HCT116 (cell line): Measurements from ENCODE around the gene PIKFYVE. TPM values are rescaled to one million over a fixed set of nuclear protein-coding genes. Genes with fewer than 3 reads are reported as not detected.

Source experiments
- ATAC-seq: fragments of 200-7000 bp; cut with Tn5 transposase; 2 replicates; pipeline ENCODE4 v1.9.1; 2020; ENCODE audit warnings: mild to moderate bottlenecking, moderate library complexity
- BruUV-seq: library from RNA; stranded (reverse); fragments of 400-500 nt; replicated peaks from 2 replicates; lab custom pipeline; 2021; lab: Mats Ljungman, UMichigan
- CTCF ChIA-PET: fragments of 300-600 bp; sonication (Branson Sonifier 250); formaldehyde crosslinking; loops from one replicate; lab custom pipeline; 2021; ENCODE audit warnings: antibody characterized with exemption; lab: Charles Lee
- POLR2A ChIA-PET: fragments of 300-600, 350-600 bp; sonication (Branson Sonifier 250); formaldehyde crosslinking; loops from one replicate; lab custom pipeline; 2021; ENCODE audit warnings: antibody characterized with exemption; lab: Charles Lee
- RAD21 ChIA-PET, 2 experiments: fragments of 300-600 bp; sonication (Branson Sonifier 250); formaldehyde crosslinking; loops; one replicate each; lab custom pipeline; 2023; ENCODE audit warnings: low total read pairs in 2 of 2; ENCODE audit not compliant: uncharacterized antibody in 2 of 2, unreplicated experiment in 2 of 2, low non-redundant PET in 1 of 2; lab: Charles Lee
- DNase-seq: peaks from one replicate; pipeline ENCODE4 v3.0.0-alpha.2; 2010; ENCODE audit warnings: low read depth, low spot score
- H2AFZ ChIP-seq: fragments of 200-600 bp; shearing (Covaris generic), sonication (generic); 2 replicates; pipeline ENCODE4 v1.6.1; 2017; ENCODE audit warnings: low read depth, mixed run types, mixed read lengths, antibody characterized with exemption, low read length; ENCODE audit not compliant: poor library complexity, severe bottlenecking
- H3K27ac ChIP-seq: 2 replicates; pipeline ENCODE4 v1.5.1; 2012; ENCODE audit warnings: low read depth, low read length
- H3K27me3 ChIP-seq: fragments of 200-600 bp; sonication (generic); 2 replicates; pipeline ENCODE4 v1.6.1; 2016; ENCODE audit warnings: mixed run types, low read length, mixed read lengths; ENCODE audit not compliant: insufficient read depth
- H3K36me3 ChIP-seq, 2 experiments: fragments of 200-500 bp in 1 of 2; fragments of 200-600 bp in 1 of 2; sonication (Bioruptor generic) in 1 of 2; sonication (generic) in 1 of 2; 2 replicates each; pipeline versions ENCODE4 v1.5.1 to v1.6.1; 2014 to 2016; ENCODE audit warnings: low read length in 2 of 2, inconsistent platforms in 1 of 2, mixed read lengths in 1 of 2, mixed run types in 1 of 2; ENCODE audit not compliant: insufficient read depth in 2 of 2, control insufficient read depth in 1 of 2
- H3K4me1 ChIP-seq, 2 experiments: fragments of 200-600 bp in 1 of 2; sonication (generic) in 1 of 2; 2 replicates each; pipeline versions ENCODE4 v1.5.1 to v1.6.1; 2012 to 2017; ENCODE audit warnings: low read length in 2 of 2, inconsistent platforms in 1 of 2, mild to moderate bottlenecking in 1 of 2, mixed read lengths in 1 of 2, mixed run types in 1 of 2, moderate library complexity in 1 of 2; ENCODE audit not compliant: insufficient read depth in 2 of 2, control insufficient read depth in 1 of 2
- H3K4me2 ChIP-seq: fragments of 200-600 bp; sonication (generic); 2 replicates; pipeline ENCODE4 v1.6.1; 2017; ENCODE audit warnings: mixed run types, low read length, mixed read lengths
- H3K4me3 ChIP-seq, 2 experiments: fragments of 200-600 bp in 1 of 2; sonication (generic) in 1 of 2; replicated peaks in 1 of 2; 2 replicates each; pipeline ENCODE4 v1.5.1; 2011 to 2016; ENCODE audit warnings: low read length in 2 of 2, control low read depth in 1 of 2, low read depth in 1 of 2, mild to moderate bottlenecking in 1 of 2, mixed read lengths in 1 of 2, mixed run types in 1 of 2
- H3K79me2 ChIP-seq: fragments of 200-600 bp; sonication (generic); 2 replicates; pipeline ENCODE4 v1.6.1; 2017; ENCODE audit warnings: mild to moderate bottlenecking, mixed run types, low read length, moderate library complexity, mixed read lengths; ENCODE audit not compliant: insufficient read depth
- H3K9ac ChIP-seq: fragments of 200-600 bp; sonication (generic); 2 replicates; pipeline ENCODE4 v1.6.1; 2016; ENCODE audit warnings: low read length, mixed read lengths
- H3K9me2 ChIP-seq: fragments of 200-600 bp; sonication (generic), shearing (Covaris generic); 2 replicates; pipeline ENCODE4 v1.6.1; 2017; ENCODE audit warnings: mixed run types, mild to moderate bottlenecking, moderate library complexity; ENCODE audit not compliant: insufficient read depth
- H3K9me3 ChIP-seq, 2 experiments: fragments of 200-500 bp in 1 of 2; fragments of 200-600 bp in 1 of 2; sonication (Bioruptor generic) in 1 of 2; sonication (generic) in 1 of 2; 2 replicates each; pipeline ENCODE4 v1.6.1; 2014 to 2017; ENCODE audit warnings: low read length in 2 of 2, mixed read lengths in 2 of 2, inconsistent platforms in 1 of 2, low read depth in 1 of 2, mild to moderate bottlenecking in 1 of 2, mixed run types in 1 of 2, moderate library complexity in 1 of 2; ENCODE audit not compliant: control insufficient read depth in 1 of 2, insufficient read depth in 1 of 2
- H4K20me1 ChIP-seq: fragments of 200-600 bp; sonication (generic), shearing (Covaris generic); 2 replicates; pipeline ENCODE4 v1.6.1; 2017; ENCODE audit warnings: mixed run types, mild to moderate bottlenecking, moderate library complexity; ENCODE audit not compliant: insufficient read depth
- CBX3 ChIP-seq: IDR thresholded peaks from 2 replicates; pipeline ENCODE4 v1.6.1; 2012; ENCODE audit warnings: low read depth
- CEBPB ChIP-seq: IDR thresholded peaks from 2 replicates; pipeline ENCODE4 v1.6.1; 2012; ENCODE audit warnings: low read depth
- EGR1 ChIP-seq: IDR thresholded peaks from 2 replicates; pipeline ENCODE4 v1.6.1; 2012; ENCODE audit warnings: low read depth
- ELF1 ChIP-seq: IDR thresholded peaks from 2 replicates; pipeline ENCODE4 v1.6.1; 2012; ENCODE audit warnings: low read depth, borderline replicate concordance
- EZH2 ChIP-seq: fragments of 200-600 bp; sonication (generic); IDR thresholded peaks from 2 replicates; pipeline ENCODE4 v1.6.1; 2017; ENCODE audit warnings: antibody characterized with exemption, mixed run types
- EZH2phosphoT487 ChIP-seq: fragments of 200-600 bp; IDR thresholded peaks from 2 replicates; pipeline ENCODE4 v1.6.1; 2018; ENCODE audit warnings: antibody characterized with exemption, borderline replicate concordance
- JUND ChIP-seq: IDR thresholded peaks from 2 replicates; pipeline ENCODE4 v1.6.1; 2012
- MAX ChIP-seq: IDR thresholded peaks from 2 replicates; pipeline ENCODE4 v1.6.1; 2012
- POLR2A ChIP-seq: IDR thresholded peaks from 2 replicates; pipeline ENCODE4 v1.7.0; 2011; ENCODE audit warnings: borderline replicate concordance; ENCODE audit not compliant: insufficient read depth, insufficient read length; ENCODE audit errors: extremely low read depth
- POLR2AphosphoS5 ChIP-seq: IDR thresholded peaks from 2 replicates; pipeline ENCODE4 v1.6.1; 2011; ENCODE audit warnings: mild to moderate bottlenecking, low read depth, low read length, moderate library complexity
- RAD21 ChIP-seq: IDR thresholded peaks from 2 replicates; pipeline ENCODE4 v1.6.1; 2012; ENCODE audit warnings: low read depth, mild to moderate bottlenecking
- SIN3A ChIP-seq: IDR thresholded peaks from 2 replicates; pipeline ENCODE4 v1.6.1; 2012; ENCODE audit warnings: low read depth
- YY1 ChIP-seq: IDR thresholded peaks from 2 replicates; pipeline ENCODE4 v1.6.1; 2011; ENCODE audit warnings: low read length, low read depth, moderate library complexity, mild to moderate bottlenecking; ENCODE audit not compliant: insufficient replicate concordance; ENCODE audit errors: extremely low read depth
- ZBTB33 ChIP-seq: IDR thresholded peaks from 2 replicates; pipeline ENCODE4 v1.6.1; 2011; ENCODE audit warnings: mild to moderate bottlenecking, low read length, moderate library complexity; ENCODE audit not compliant: insufficient replicate concordance; ENCODE audit errors: extremely low read depth
- intact Hi-C: fragments of 100-400 bp; cut with micrococcal nuclease; formaldehyde crosslinking; loops from 2 replicates; pipeline ENCODE4 v1.10.0; 2022
- total RNA-seq: library from RNA; stranded (reverse); gene quantifications from one replicate; pipeline ENCODE4 v1.2.1, GENCODE V29; 2021; ENCODE audit not compliant: unreplicated experiment

PIKFYVE gene
- total RNA-seq, 1 experiment from 2014 or later: 21.8 TPM

- Histone ChIP-seq H2AFZ (no peak overlapping the region), H3K9ac (no peak overlapping the region), H3K4me1 (no peaks in the 10 kb centered on the region), H4K20me1 (no peaks in the 10 kb centered on the region), H3K9me2 (no peaks in the 10 kb centered on the region), H3K4me2 (no peak overlapping the region), H3K9me3 (no peaks in the 10 kb centered on the region), H3K27me3 (no peaks in the 10 kb centered on the region), H3K79me2 (no peaks in the 10 kb centered on the region), H3K4me3 (no peak overlapping the region), H3K27ac (no peak overlapping the region), H3K36me3 (peaks cover 0 to 21% of the 10 kb centered on the region in 2 experiments; a peak in 2 of 4 replicates)
- ChIA-PET CTCF (no interaction called here), RAD21 (no interaction called here), POLR2A (no interaction called here)
- DNase-seq (no peak), ATAC-seq (no peak)
- intact Hi-C loops: no loop called here
- BruUV-seq: no TSS peak
- TF ChIP-seq MAX: no peak
- no peak for TF ChIP-seq YY1
- TF ChIP-seq EZH2: no peak
- TF ChIP-seq RAD21: no peak
Measured at GRCh38 chr2:208304695-208305094, 38.6 kb downstream of the PIKFYVE start.

- no peak overlapping the region for H3K27ac ChIP-seq
- H3K4me3 ChIP-seq: no peak overlapping the region
- no peaks in the 10 kb centered on the region for H4K20me1 ChIP-seq
- BruUV-seq: no TSS peak
- no peak for TF ChIP-seq RAD21
- no peak for TF ChIP-seq CBX3
- no peak for TF ChIP-seq EGR1
- no peak for TF ChIP-seq YY1
- TF ChIP-seq POLR2A: no peak
- TF ChIP-seq JUND: no peak
- no peak for TF ChIP-seq EZH2phosphoT487
- no peak for TF ChIP-seq ELF1
- no peak for TF ChIP-seq MAX
- no peak for TF ChIP-seq CEBPB
- TF ChIP-seq POLR2AphosphoS5: no peak
- TF ChIP-seq ZBTB33: no peak
- no peak for TF ChIP-seq SIN3A
- no peaks in the 10 kb centered on the region for H3K4me1 ChIP-seq
- H3K36me3 ChIP-seq: peaks cover 0 to 15% of the 10 kb centered on the region in 2 experiments; a peak in 2 of 4 replicates
- H3K79me2 ChIP-seq: no peaks in the 10 kb centered on the region
- ChIA-PET CTCF (no interaction called here), RAD21 (no interaction called here), POLR2A (no interaction called here)
- ATAC-seq: no peak
- H3K9me3 ChIP-seq: no peaks in the 10 kb centered on the region
- H3K4me2 ChIP-seq: no peak overlapping the region
- no peaks in the 10 kb centered on the region for H3K27me3 ChIP-seq
- no peaks in the 10 kb centered on the region for H3K9me2 ChIP-seq
- intact Hi-C loops: no loop called here
- H3K9ac ChIP-seq: no peak overlapping the region
- no peak overlapping the region for H2AFZ ChIP-seq
- DNase-seq: no peak
Measured at GRCh38 chr2:208306291-208306690, 40.2 kb downstream of the PIKFYVE start.
